Spleen (tissue), 7 donors: Measurements from ENCODE around the gene ATRIP.

Experiments used
- CTCF ChIP-seq, 11 experiments: fragments of 200-600 bp in 7 of 11; fragments of 450-650 bp in 4 of 11; sonication (generic) in 4 of 11; IDR thresholded peaks in 8 of 11; conservative IDR thresholded peaks in 3 of 11; 1 replicate in 7 of 11; 2 replicates in 4 of 11; pipeline versions ENCODE4 v1.4.0 to v1.8.0; 2016 to 2021; ENCODE audit warnings: antibody characterized with exemption in 11 of 11, inconsistent platforms in 4 of 11, mild to moderate bottlenecking in 1 of 11
- POLR2A ChIP-seq, 3 donors: fragments of 450-650 bp; IDR thresholded peaks; one replicate each; pipeline ENCODE4 v1.5.1; 2017; ENCODE audit warnings: antibody characterized with exemption in 3 of 3, mild to moderate bottlenecking in 1 of 3
- POLR2AphosphoS5 ChIP-seq, 3 donors: sonication (generic); formaldehyde crosslinking; IDR thresholded peaks; one replicate each; pipeline ENCODE4 v1.5.1; 2017; ENCODE audit warnings: antibody characterized with exemption in 3 of 3
- donor health status: DM: no; HTN: no; CAD: no; lungs with moderate emphysema.
- donor health status: DM: no; HTN: no; CAD: no.
- donor health status: DM: no; HTN: no; CAD: no.

DNA sequence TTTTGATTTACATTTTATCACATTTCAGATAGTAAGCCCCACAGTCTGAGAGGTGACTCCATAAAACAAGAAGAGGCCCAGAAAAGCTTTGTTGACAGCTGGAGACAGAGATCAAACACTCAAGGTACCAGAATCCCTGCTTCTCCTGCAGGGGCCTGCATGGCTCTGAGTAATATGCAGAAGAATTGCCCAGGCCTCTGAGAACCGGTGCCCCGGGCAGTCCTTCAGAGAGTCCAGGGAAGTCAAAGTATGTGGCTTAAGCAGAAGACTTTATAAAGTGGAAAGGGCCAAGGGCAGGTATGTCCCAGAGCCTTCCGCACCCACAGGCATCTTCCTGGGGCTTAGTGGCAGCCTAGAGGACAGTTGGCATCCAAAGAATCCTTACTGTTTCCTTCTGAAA, 12.8 kb downstream of the ATRIP start:
- no peak for TF ChIP-seq POLR2A (IDR thresholded peaks at IDR 0.05)
- TF ChIP-seq CTCF (IDR thresholded peaks at IDR 0.05 in 8 of 11, conservative IDR thresholded peaks at IDR 0.05 in 3 of 11), result no peak
- TF ChIP-seq POLR2AphosphoS5 (IDR thresholded peaks at IDR 0.05), result no peak
